H1 (cell line): ENCODE measurements around the gene OR2L2.

Experiments
- CHD2 ChIP-seq: IDR thresholded peaks from 2 replicates; pipeline ENCODE4 v1.6.1; 2012; ENCODE audit warnings: low read length, improper control_type of control experiment
- EP300 ChIP-seq, 2 experiments: IDR thresholded peaks; 1 replicate in 1 of 2; 2 replicates in 1 of 2; pipeline ENCODE4 v1.6.1; 2011 to 2012; ENCODE audit warnings: low read depth in 2 of 2, low read length in 2 of 2, mild to moderate bottlenecking in 2 of 2, borderline replicate concordance in 1 of 2, inconsistent platforms in 1 of 2, moderate library complexity in 1 of 2
- KDM1A ChIP-seq: fragments of 200-600, 300-600 bp; sonication (generic); IDR thresholded peaks from 2 replicates; pipeline ENCODE4 v1.7.1; 2016; ENCODE audit warnings: mild to moderate bottlenecking, low read length, borderline replicate concordance
- TCF12 ChIP-seq: IDR thresholded peaks from 2 replicates; pipeline ENCODE4 v1.6.1; 2011; ENCODE audit warnings: low read depth, mild to moderate bottlenecking, low read length
- TF ChIP-seq, protein P1 (sequence below), 3 experiments: IDR thresholded peaks; 1 replicate in 2 of 3; 2 replicates in 1 of 3; pipeline versions ENCODE4 v1.5.1 to v1.6.1; 2011; ENCODE audit warnings: low read length in 3 of 3, mild to moderate bottlenecking in 3 of 3, inconsistent platforms in 2 of 3, low read depth in 1 of 3, moderate library complexity in 1 of 3; ENCODE audit not compliant: insufficient read depth in 1 of 3; ENCODE audit errors: control extremely low read depth in 1 of 3
- TF ChIP-seq, protein P2 (sequence below): IDR thresholded peaks from 2 replicates; pipeline ENCODE4 v1.6.1; 2012; ENCODE audit warnings: inconsistent platforms
- TF ChIP-seq, protein P3 (sequence below): fragments of 300-600 bp; sonication (generic); IDR thresholded peaks from 2 replicates; pipeline ENCODE4 v1.7.1; 2012; ENCODE audit warnings: low read length, moderate library complexity, mild to moderate bottlenecking, inconsistent platforms; ENCODE audit not compliant: insufficient replicate concordance

GRCh38 chr1:248046536-248046935, 16.7 kb downstream of the OR2L2 start, which contains the start of gene OR2L3:
- TF ChIP-seq, protein P1, sequence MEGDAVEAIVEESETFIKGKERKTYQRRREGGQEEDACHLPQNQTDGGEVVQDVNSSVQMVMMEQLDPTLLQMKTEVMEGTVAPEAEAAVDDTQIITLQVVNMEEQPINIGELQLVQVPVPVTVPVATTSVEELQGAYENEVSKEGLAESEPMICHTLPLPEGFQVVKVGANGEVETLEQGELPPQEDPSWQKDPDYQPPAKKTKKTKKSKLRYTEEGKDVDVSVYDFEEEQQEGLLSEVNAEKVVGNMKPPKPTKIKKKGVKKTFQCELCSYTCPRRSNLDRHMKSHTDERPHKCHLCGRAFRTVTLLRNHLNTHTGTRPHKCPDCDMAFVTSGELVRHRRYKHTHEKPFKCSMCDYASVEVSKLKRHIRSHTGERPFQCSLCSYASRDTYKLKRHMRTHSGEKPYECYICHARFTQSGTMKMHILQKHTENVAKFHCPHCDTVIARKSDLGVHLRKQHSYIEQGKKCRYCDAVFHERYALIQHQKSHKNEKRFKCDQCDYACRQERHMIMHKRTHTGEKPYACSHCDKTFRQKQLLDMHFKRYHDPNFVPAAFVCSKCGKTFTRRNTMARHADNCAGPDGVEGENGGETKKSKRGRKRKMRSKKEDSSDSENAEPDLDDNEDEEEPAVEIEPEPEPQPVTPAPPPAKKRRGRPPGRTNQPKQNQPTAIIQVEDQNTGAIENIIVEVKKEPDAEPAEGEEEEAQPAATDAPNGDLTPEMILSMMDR (IDR thresholded peaks at IDR 0.05; ENCODE audit: control extremely low read depth in 1 of 3, insufficient read depth in 1 of 3, low read depth in 1 of 3, low read length in 3 of 3), result no peak
- TF ChIP-seq EP300 (IDR thresholded peaks at IDR 0.05; ENCODE audit: borderline replicate concordance in 1 of 2, low read depth in 2 of 2, low read length in 2 of 2), result no peak
- TF ChIP-seq, protein P2, sequence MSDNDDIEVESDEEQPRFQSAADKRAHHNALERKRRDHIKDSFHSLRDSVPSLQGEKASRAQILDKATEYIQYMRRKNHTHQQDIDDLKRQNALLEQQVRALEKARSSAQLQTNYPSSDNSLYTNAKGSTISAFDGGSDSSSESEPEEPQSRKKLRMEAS, result no peak
- TF ChIP-seq, protein P3, sequence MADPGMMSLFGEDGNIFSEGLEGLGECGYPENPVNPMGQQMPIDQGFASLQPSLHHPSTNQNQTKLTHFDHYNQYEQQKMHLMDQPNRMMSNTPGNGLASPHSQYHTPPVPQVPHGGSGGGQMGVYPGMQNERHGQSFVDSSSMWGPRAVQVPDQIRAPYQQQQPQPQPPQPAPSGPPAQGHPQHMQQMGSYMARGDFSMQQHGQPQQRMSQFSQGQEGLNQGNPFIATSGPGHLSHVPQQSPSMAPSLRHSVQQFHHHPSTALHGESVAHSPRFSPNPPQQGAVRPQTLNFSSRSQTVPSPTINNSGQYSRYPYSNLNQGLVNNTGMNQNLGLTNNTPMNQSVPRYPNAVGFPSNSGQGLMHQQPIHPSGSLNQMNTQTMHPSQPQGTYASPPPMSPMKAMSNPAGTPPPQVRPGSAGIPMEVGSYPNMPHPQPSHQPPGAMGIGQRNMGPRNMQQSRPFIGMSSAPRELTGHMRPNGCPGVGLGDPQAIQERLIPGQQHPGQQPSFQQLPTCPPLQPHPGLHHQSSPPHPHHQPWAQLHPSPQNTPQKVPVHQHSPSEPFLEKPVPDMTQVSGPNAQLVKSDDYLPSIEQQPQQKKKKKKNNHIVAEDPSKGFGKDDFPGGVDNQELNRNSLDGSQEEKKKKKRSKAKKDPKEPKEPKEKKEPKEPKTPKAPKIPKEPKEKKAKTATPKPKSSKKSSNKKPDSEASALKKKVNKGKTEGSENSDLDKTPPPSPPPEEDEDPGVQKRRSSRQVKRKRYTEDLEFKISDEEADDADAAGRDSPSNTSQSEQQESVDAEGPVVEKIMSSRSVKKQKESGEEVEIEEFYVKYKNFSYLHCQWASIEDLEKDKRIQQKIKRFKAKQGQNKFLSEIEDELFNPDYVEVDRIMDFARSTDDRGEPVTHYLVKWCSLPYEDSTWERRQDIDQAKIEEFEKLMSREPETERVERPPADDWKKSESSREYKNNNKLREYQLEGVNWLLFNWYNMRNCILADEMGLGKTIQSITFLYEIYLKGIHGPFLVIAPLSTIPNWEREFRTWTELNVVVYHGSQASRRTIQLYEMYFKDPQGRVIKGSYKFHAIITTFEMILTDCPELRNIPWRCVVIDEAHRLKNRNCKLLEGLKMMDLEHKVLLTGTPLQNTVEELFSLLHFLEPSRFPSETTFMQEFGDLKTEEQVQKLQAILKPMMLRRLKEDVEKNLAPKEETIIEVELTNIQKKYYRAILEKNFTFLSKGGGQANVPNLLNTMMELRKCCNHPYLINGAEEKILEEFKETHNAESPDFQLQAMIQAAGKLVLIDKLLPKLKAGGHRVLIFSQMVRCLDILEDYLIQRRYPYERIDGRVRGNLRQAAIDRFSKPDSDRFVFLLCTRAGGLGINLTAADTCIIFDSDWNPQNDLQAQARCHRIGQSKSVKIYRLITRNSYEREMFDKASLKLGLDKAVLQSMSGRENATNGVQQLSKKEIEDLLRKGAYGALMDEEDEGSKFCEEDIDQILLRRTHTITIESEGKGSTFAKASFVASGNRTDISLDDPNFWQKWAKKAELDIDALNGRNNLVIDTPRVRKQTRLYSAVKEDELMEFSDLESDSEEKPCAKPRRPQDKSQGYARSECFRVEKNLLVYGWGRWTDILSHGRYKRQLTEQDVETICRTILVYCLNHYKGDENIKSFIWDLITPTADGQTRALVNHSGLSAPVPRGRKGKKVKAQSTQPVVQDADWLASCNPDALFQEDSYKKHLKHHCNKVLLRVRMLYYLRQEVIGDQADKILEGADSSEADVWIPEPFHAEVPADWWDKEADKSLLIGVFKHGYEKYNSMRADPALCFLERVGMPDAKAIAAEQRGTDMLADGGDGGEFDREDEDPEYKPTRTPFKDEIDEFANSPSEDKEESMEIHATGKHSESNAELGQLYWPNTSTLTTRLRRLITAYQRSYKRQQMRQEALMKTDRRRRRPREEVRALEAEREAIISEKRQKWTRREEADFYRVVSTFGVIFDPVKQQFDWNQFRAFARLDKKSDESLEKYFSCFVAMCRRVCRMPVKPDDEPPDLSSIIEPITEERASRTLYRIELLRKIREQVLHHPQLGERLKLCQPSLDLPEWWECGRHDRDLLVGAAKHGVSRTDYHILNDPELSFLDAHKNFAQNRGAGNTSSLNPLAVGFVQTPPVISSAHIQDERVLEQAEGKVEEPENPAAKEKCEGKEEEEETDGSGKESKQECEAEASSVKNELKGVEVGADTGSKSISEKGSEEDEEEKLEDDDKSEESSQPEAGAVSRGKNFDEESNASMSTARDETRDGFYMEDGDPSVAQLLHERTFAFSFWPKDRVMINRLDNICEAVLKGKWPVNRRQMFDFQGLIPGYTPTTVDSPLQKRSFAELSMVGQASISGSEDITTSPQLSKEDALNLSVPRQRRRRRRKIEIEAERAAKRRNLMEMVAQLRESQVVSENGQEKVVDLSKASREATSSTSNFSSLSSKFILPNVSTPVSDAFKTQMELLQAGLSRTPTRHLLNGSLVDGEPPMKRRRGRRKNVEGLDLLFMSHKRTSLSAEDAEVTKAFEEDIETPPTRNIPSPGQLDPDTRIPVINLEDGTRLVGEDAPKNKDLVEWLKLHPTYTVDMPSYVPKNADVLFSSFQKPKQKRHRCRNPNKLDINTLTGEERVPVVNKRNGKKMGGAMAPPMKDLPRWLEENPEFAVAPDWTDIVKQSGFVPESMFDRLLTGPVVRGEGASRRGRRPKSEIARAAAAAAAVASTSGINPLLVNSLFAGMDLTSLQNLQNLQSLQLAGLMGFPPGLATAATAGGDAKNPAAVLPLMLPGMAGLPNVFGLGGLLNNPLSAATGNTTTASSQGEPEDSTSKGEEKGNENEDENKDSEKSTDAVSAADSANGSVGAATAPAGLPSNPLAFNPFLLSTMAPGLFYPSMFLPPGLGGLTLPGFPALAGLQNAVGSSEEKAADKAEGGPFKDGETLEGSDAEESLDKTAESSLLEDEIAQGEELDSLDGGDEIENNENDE, result no peak
- no peak for TF ChIP-seq KDM1A
- no peak for TF ChIP-seq TCF12
- no peak for TF ChIP-seq CHD2
